Fibroblast of upper back skin (primary cell): ENCODE results near the gene ASTN2.
"Not testable (repeated sequence)": the region's sequence is repeated elsewhere in the genome, so short reads cannot be mapped to it uniquely, and the experiment has no call there.

ENCODE experiments used
- DNase-seq: peaks from one replicate; pipeline ENCODE4 v3.0.0-alpha.2; 2013

Gene ASTN2

GRCh38 chr9:116842658-116843057, 572.2 kb downstream of the ASTN2 start:
- DNase-seq = no peak

GRCh38 chr9:116838468-116838867, 576.4 kb downstream of the ASTN2 start:
- not testable (repeated sequence) for DNase-seq

GRCh38 chr9:116837018-116837989, 577.6 kb downstream of the ASTN2 start:
- no peak for DNase-seq

GRCh38 chr9:116830321-116830720, 584.5 kb downstream of the ASTN2 start:
- DNase-seq = not testable (repeated sequence)

GRCh38 chr9:116821633-116822229, 593.1 kb downstream of the ASTN2 start:
- no peak for DNase-seq

GRCh38 chr9:116819116-116819515, 595.7 kb downstream of the ASTN2 start:
- DNase-seq = no peak

- no peak for DNase-seq
Measured at GRCh38 chr9:116817762-116818161, 597.1 kb downstream of the ASTN2 start.

GRCh38 chr9:116816484-116816883, 598.4 kb downstream of the ASTN2 start:
- no peak for DNase-seq

- no peak for DNase-seq
Measured at GRCh38 chr9:116815835-116816234, 599.0 kb downstream of the ASTN2 start.

GRCh38 chr9:116813031-116813300, 601.9 kb downstream of the ASTN2 start:
- no peak for DNase-seq

- DNase-seq = peak; percentile 34
Measured at GRCh38 chr9:116812231-116813030, 602.4 kb downstream of the ASTN2 start.

GRCh38 chr9:116809656-116810055, 605.2 kb downstream of the ASTN2 start:
- DNase-seq = no peak

GRCh38 chr9:116806075-116806474, 608.8 kb downstream of the ASTN2 start:
- peak; percentile 22 for DNase-seq

GRCh38 chr9:116800885-116801284, 614.0 kb downstream of the ASTN2 start:
- no peak for DNase-seq

- no peak for DNase-seq
Measured at GRCh38 chr9:116800074-116800473, 614.8 kb downstream of the ASTN2 start.

GRCh38 chr9:116798521-116798920, 616.3 kb downstream of the ASTN2 start:
- no peak for DNase-seq

GRCh38 chr9:116797276-116797675, 617.6 kb downstream of the ASTN2 start:
- DNase-seq = no peak

GRCh38 chr9:116796669-116797068, 618.2 kb downstream of the ASTN2 start:
- no peak for DNase-seq

- no peak for DNase-seq
Measured at GRCh38 chr9:116795821-116796220, 619.0 kb downstream of the ASTN2 start.

GRCh38 chr9:116792271-116792670, 622.6 kb downstream of the ASTN2 start:
- no peak for DNase-seq

- no peak for DNase-seq
Measured at GRCh38 chr9:116791326-116791725, 623.5 kb downstream of the ASTN2 start.

GRCh38 chr9:116789081-116789480, 625.8 kb downstream of the ASTN2 start:
- no peak for DNase-seq

GRCh38 chr9:116786737-116787136, 628.1 kb downstream of the ASTN2 start:
- DNase-seq = no peak

GRCh38 chr9:116777116-116777515, 637.7 kb downstream of the ASTN2 start:
- DNase-seq = no peak
